Neural progenitor cell (in vitro differentiated cells): ENCODE results near the gene LRRC9. TPM values are rescaled to one million over a fixed set of nuclear protein-coding genes. Genes with fewer than 3 reads are reported as not detected.

Experiments used
- DNase-seq: peaks from one replicate; pipeline ENCODE4 v3.0.0-alpha.2; 2016; ENCODE audit warnings: low spot score
- H2AFZ ChIP-seq: fragments of 200-600 bp; sonication (generic); replicated peaks from 2 replicates; pipeline ENCODE4 v1.6.1; 2016; ENCODE audit warnings: antibody characterized with exemption
- H3F3A ChIP-seq: fragments of 200-600 bp; sonication (generic); 2 replicates; pipeline ENCODE4 v1.6.1; 2016; ENCODE audit warnings: antibody characterized with exemption, low read depth
- H3K27ac ChIP-seq: fragments of 200-600 bp; sonication (generic); 2 replicates; pipeline ENCODE4 v1.5.1; 2016; ENCODE audit warnings: mild to moderate bottlenecking
- H3K27me3 ChIP-seq: fragments of 200-600 bp; sonication (generic); 2 replicates; pipeline ENCODE4 v1.6.1; 2016; ENCODE audit warnings: mild to moderate bottlenecking, moderate library complexity
- H3K36me3 ChIP-seq: fragments of 200-600 bp; sonication (generic); 2 replicates; pipeline ENCODE4 v1.5.1; 2016
- H3K4me1 ChIP-seq: fragments of 200-600 bp; sonication (generic); 2 replicates; pipeline ENCODE4 v1.6.1; 2016; ENCODE audit warnings: mixed run types
- H3K4me2 ChIP-seq: fragments of 200-600 bp; sonication (generic); 2 replicates; pipeline ENCODE4 v1.6.1; 2016
- H3K4me3 ChIP-seq: fragments of 200-600 bp; sonication (generic); 2 replicates; pipeline ENCODE4 v1.5.1; 2016
- H3K79me2 ChIP-seq: fragments of 200-600 bp; sonication (generic); 2 replicates; pipeline ENCODE4 v1.6.1; 2016; ENCODE audit warnings: low read depth
- H3K9ac ChIP-seq: fragments of 200-600 bp; sonication (generic); 2 replicates; pipeline ENCODE4 v1.6.1; 2016
- H3K9me3 ChIP-seq: fragments of 200-600 bp; sonication (generic); 2 replicates; pipeline ENCODE4 v1.5.1; 2016; ENCODE audit warnings: low read depth
- H4K20me1 ChIP-seq: fragments of 200-600 bp; sonication (generic); 2 replicates; pipeline ENCODE4 v1.6.1; 2016; ENCODE audit warnings: low read depth
- H3K27ac Mint-ChIP-seq: 3 replicates; pipeline ENCODE4 v1.8.0; 2021; ENCODE audit warnings: mixed read lengths
- H3K27me3 Mint-ChIP-seq: 2 replicates; pipeline ENCODE4 v1.8.0; 2022; ENCODE audit warnings: low read depth, mild to moderate bottlenecking, inconsistent platforms, moderate library complexity, mixed read lengths; ENCODE audit not compliant: insufficient read depth
- H3K36me3 Mint-ChIP-seq: 3 replicates; pipeline ENCODE4 v1.8.0; 2021; ENCODE audit warnings: mixed read lengths
- H3K4me1 Mint-ChIP-seq: 3 replicates; pipeline ENCODE4 v1.8.0; 2021; ENCODE audit warnings: mixed read lengths
- H3K4me3 Mint-ChIP-seq: 3 replicates; pipeline ENCODE4 v1.8.0; 2021; ENCODE audit warnings: mild to moderate bottlenecking, moderate library complexity, mixed read lengths
- H3K9me3 Mint-ChIP-seq: 3 replicates; pipeline ENCODE4 v1.8.0; 2020; ENCODE audit warnings: mixed read lengths
- CTCF ChIP-seq: fragments of 200-600 bp; sonication (generic); IDR thresholded peaks from 2 replicates; pipeline ENCODE4 v1.5.1; 2017; ENCODE audit warnings: antibody characterized with exemption, mild to moderate bottlenecking
- EZH2 ChIP-seq: fragments of 200-600 bp; sonication (generic); IDR thresholded peaks from 2 replicates; pipeline ENCODE4 v1.6.1; 2017; ENCODE audit warnings: antibody characterized with exemption, mild to moderate bottlenecking, moderate library complexity
- EZH2phosphoT487 ChIP-seq: fragments of 200-600 bp; sonication (generic); IDR thresholded peaks from 2 replicates; pipeline ENCODE4 v1.6.1; 2017; ENCODE audit warnings: antibody characterized with exemption
- total RNA-seq: library from RNA; depleted of rRNA; stranded (reverse); fragments of >200 nt; gene quantifications from 2 replicates; pipeline ENCODE4 v1.2.3, GENCODE V29; 2015; ENCODE audit warnings: low replicate concordance

The LRRC9 gene
- total RNA-seq, 1 donor from 2014 or later, result 2.1 TPM

GRCh38 chr14:59897757-59898383 lies 22.1 kb upstream of the LRRC9 start:
- TF ChIP-seq EZH2phosphoT487 (no peak), CTCF (peak; percentile 74)
- Histone ChIP-seq H3K9me3 (no peaks in the 10 kb centered on the region), H4K20me1 (no peaks in the 10 kb centered on the region), H3F3A (no peaks in the 10 kb centered on the region), H3K79me2 (no peaks in the 10 kb centered on the region), H3K4me1 (no peaks in the 10 kb centered on the region), H3K9ac (no peak overlapping the region), H2AFZ (peak overlapping the region; percentile 32), H3K36me3 (no peaks in the 10 kb centered on the region), H3K27me3 (peaks cover 9% of the 10 kb centered on the region), H3K27ac (no peak overlapping the region), H3K4me3 (no peak overlapping the region), H3K4me2 (no peak overlapping the region)
- H3K4me1 Mint-ChIP-seq, result no peaks in the 10 kb centered on the region
- DNase-seq, result peak; percentile 74
- no peaks in the 10 kb centered on the region for H3K36me3 Mint-ChIP-seq
- H3K27me3 Mint-ChIP-seq, result peaks cover 2% of the 10 kb centered on the region
- no peak overlapping the region for H3K27ac Mint-ChIP-seq
- no peak overlapping the region for H3K4me3 Mint-ChIP-seq
- H3K9me3 Mint-ChIP-seq, result peaks cover 5% of the 10 kb centered on the region

GRCh38 chr14:59900556-59900955 lies 19.4 kb upstream of the LRRC9 start:
- Histone ChIP-seq H3F3A (no peaks in the 10 kb centered on the region), H3K4me1 (no peaks in the 10 kb centered on the region), H3K4me2 (no peak overlapping the region), H3K79me2 (no peaks in the 10 kb centered on the region), H3K9me3 (no peaks in the 10 kb centered on the region), H3K9ac (no peak overlapping the region), H4K20me1 (no peaks in the 10 kb centered on the region), H3K4me3 (no peak overlapping the region), H3K27ac (no peak overlapping the region), H2AFZ (no peak overlapping the region), H3K27me3 (peaks cover 9% of the 10 kb centered on the region), H3K36me3 (no peaks in the 10 kb centered on the region)
- no peak for DNase-seq
- Mint-ChIP-seq H3K4me1 (no peaks in the 10 kb centered on the region), H3K36me3 (no peaks in the 10 kb centered on the region), H3K27me3 (peaks cover 2% of the 10 kb centered on the region), H3K9me3 (peaks cover 5% of the 10 kb centered on the region), H3K4me3 (no peak overlapping the region), H3K27ac (no peak overlapping the region)
- TF ChIP-seq CTCF (no peak), EZH2 (no peak)

GRCh38 chr14:59904184-59904583 lies 15.8 kb upstream of the LRRC9 start:
- H3K27me3 ChIP-seq, result no peaks in the 10 kb centered on the region
- H3K36me3 ChIP-seq, result no peaks in the 10 kb centered on the region
- H3K4me3 ChIP-seq, result no peak overlapping the region
- H4K20me1 ChIP-seq, result no peaks in the 10 kb centered on the region
- H3F3A ChIP-seq, result no peaks in the 10 kb centered on the region
- H3K4me1 Mint-ChIP-seq, result no peaks in the 10 kb centered on the region
- no peak for DNase-seq
- H3K9me3 ChIP-seq, result no peaks in the 10 kb centered on the region
- peaks cover 5% of the 10 kb centered on the region for H3K9me3 Mint-ChIP-seq
- H3K9ac ChIP-seq, result no peak overlapping the region
- H3K36me3 Mint-ChIP-seq, result no peaks in the 10 kb centered on the region
- H3K27ac Mint-ChIP-seq, result no peak overlapping the region
- no peak for TF ChIP-seq CTCF
- no peak for TF ChIP-seq EZH2phosphoT487
- no peak for TF ChIP-seq EZH2
- peaks cover 2% of the 10 kb centered on the region for H3K27me3 Mint-ChIP-seq
- no peak overlapping the region for H3K4me2 ChIP-seq
- no peak overlapping the region for H2AFZ ChIP-seq
- no peak overlapping the region for H3K27ac ChIP-seq
- no peak overlapping the region for H3K4me3 Mint-ChIP-seq
- H3K4me1 ChIP-seq, result no peaks in the 10 kb centered on the region
- no peaks in the 10 kb centered on the region for H3K79me2 ChIP-seq
